Sigmoid colon (tissue), 7 donors: ENCODE data around the gene MRPL46. TPM values are rescaled to one million over a fixed set of nuclear protein-coding genes. Genes with fewer than 3 reads are reported as not detected.

Experiments
- DNase-seq: peaks from one replicate; pipeline ENCODE4 v3.0.0-alpha.2; 2019
- H3K27ac ChIP-seq, 4 donors: fragments of 200-600 bp; sonication (generic); one replicate each; pipeline ENCODE4 v1.5.1; 2016 to 2019; ENCODE audit warnings: mild to moderate bottlenecking in 1 of 4
- H3K27me3 ChIP-seq, 3 donors: fragments of 200-600 bp; sonication (generic); one replicate each; pipeline ENCODE4 v1.5.1; 2019; ENCODE audit warnings: mild to moderate bottlenecking in 1 of 3
- H3K36me3 ChIP-seq, 4 donors: fragments of 200-600 bp; sonication (generic); one replicate each; pipeline ENCODE4 v1.5.1; 2016 to 2019
- H3K4me1 ChIP-seq, 4 donors: fragments of 200-600 bp; sonication (generic); one replicate each; pipeline ENCODE4 v1.5.1; 2017 to 2019
- H3K4me3 ChIP-seq, 4 donors: fragments of 200-600 bp; sonication (generic); one replicate each; pipeline ENCODE4 v1.5.1; 2017 to 2019; ENCODE audit warnings: mild to moderate bottlenecking in 2 of 4, moderate library complexity in 1 of 4
- H3K9me3 ChIP-seq, 4 donors: fragments of 200-600 bp in 3 of 4; sonication (generic) in 3 of 4; one replicate each; pipeline versions ENCODE4 v1.5.1 to v1.6.1; 2013 to 2019
- CTCF ChIP-seq, 4 experiments: fragments of 450-650 bp in 3 of 4; fragments of 200-600 bp in 1 of 4; IDR thresholded peaks; one replicate each; pipeline ENCODE4 v1.5.1; 2016 to 2019; ENCODE audit warnings: antibody characterized with exemption in 4 of 4, mild to moderate bottlenecking in 3 of 4, moderate library complexity in 2 of 4
- EP300 ChIP-seq, 4 donors: sonication (generic); formaldehyde crosslinking; IDR thresholded peaks; one replicate each; pipeline ENCODE4 v1.6.1; 2017; ENCODE audit warnings: antibody characterized with exemption in 4 of 4
- POLR2A ChIP-seq, 2 donors: fragments of 450-650 bp; IDR thresholded peaks; one replicate each; pipeline ENCODE4 v1.6.1; 2016; ENCODE audit warnings: antibody characterized with exemption in 2 of 2, mild to moderate bottlenecking in 2 of 2, moderate library complexity in 2 of 2
- POLR2AphosphoS5 ChIP-seq, 4 donors: sonication (generic); formaldehyde crosslinking; IDR thresholded peaks; one replicate each; pipeline ENCODE4 v1.6.1; 2017; ENCODE audit warnings: antibody characterized with exemption in 4 of 4
- WGBS, 2 donors: extraction: QIAGEN DNeasy Blood & Tissue Kit; methylation state at CpG; one replicate each; pipeline ENCODE4 v1.1.7; 2013; 5-methylcytosine and 5-hydroxymethylcytosine counted together
- intact Hi-C: fragments of 100-400 bp; cut with DNase I; formaldehyde crosslinking; loops from one replicate; pipeline ENCODE4 v1.15.1; 2023
- polyA plus RNA-seq, 3 donors: library from polyadenylated mRNA; stranded (reverse); fragments of 200-250 nt; gene quantifications; one replicate each; pipeline ENCODE4 v1.2.3, GENCODE V29; 2013
- total RNA-seq, 4 donors: library from RNA; depleted of rRNA; stranded (reverse); fragments of >200 nt; gene quantifications; one replicate each; pipeline ENCODE4 v1.1.0, GENCODE V29; 2016
- donor health status: healthy with polysubstance abuse.
- donor health status: Bipolar disorder and iron deficiency.
- donor health status: healthy.

MRPL46 gene
- total and polyA plus RNA-seq, 7 donors: 15.9 to 53.6 (median 45.8) TPM

GRCh38 chr15:88449581-88449980, 17.6 kb downstream of the MRPL46 start:
- intact Hi-C loops: no loop called here
- 86 to 89% methylated on average over 8 of the region's 8 CpGs for WGBS, 2 donors
- Histone ChIP-seq H3K27ac (no peak overlapping the region), H3K27me3 (no peaks in the 10 kb centered on the region), H3K4me3 (no peak overlapping the region), H3K4me1 (peaks cover 0 to 7% (median 5%) of the 10 kb centered on the region in 4 donors), H3K9me3 (no peaks in the 10 kb centered on the region), H3K36me3 (no peaks in the 10 kb centered on the region)
- no peak for DNase-seq
- TF ChIP-seq CTCF (IDR thresholded peaks at IDR 0.05) (no peak), POLR2AphosphoS5 (IDR thresholded peaks at IDR 0.05) (no peak), POLR2A (IDR thresholded peaks at IDR 0.05) (no peak), EP300 (IDR thresholded peaks at IDR 0.05) (no peak)

- no peak for DNase-seq
- Histone ChIP-seq H3K4me3 (no peak overlapping the region), H3K4me1 (peaks cover 0 to 4% (median under 1%) of the 10 kb centered on the region in 4 donors), H3K27me3 (no peaks in the 10 kb centered on the region), H3K36me3 (no peaks in the 10 kb centered on the region), H3K27ac (no peak overlapping the region), H3K9me3 (no peaks in the 10 kb centered on the region)
- TF ChIP-seq POLR2A (IDR thresholded peaks at IDR 0.05) (no peak), EP300 (IDR thresholded peaks at IDR 0.05) (no peak), POLR2AphosphoS5 (IDR thresholded peaks at IDR 0.05) (no peak), CTCF (IDR thresholded peaks at IDR 0.05) (no peak)
- WGBS, 2 donors: 81 to 85% methylated on average over 5 of the region's 5 CpGs
- intact Hi-C loops: no loop called here
Measured at GRCh38 chr15:88448991-88449461, 18.2 kb downstream of the MRPL46 start.

- 80 to 93% methylated on average over 1 of the region's 1 CpG for whole genome bisulfite sequencing, 2 donors
Measured at GRCh38 chr15:88447741-88448140, 19.4 kb downstream of the MRPL46 start.

GRCh38 chr15:88447206-88447605, 20.0 kb downstream of the MRPL46 start:
- TF ChIP-seq EP300 (IDR thresholded peaks at IDR 0.05): no peak
- no peak for DNase-seq
- peaks cover 0 to 6% (median 0%) of the 10 kb centered on the region in 4 donors for H3K9me3 ChIP-seq
- no peaks in the 10 kb centered on the region for H3K36me3 ChIP-seq
- no peak overlapping the region for H3K4me3 ChIP-seq
- H3K27ac ChIP-seq: no peak overlapping the region
- H3K27me3 ChIP-seq: no peaks in the 10 kb centered on the region
- intact Hi-C loops: no loop called here
- peaks cover 0 to 4% (median 0%) of the 10 kb centered on the region in 4 donors for H3K4me1 ChIP-seq
- WGBS, 2 donors: 66 to 70% methylated on average over 1 of the region's 1 CpG

More at GRCh38 chr15:88447741-88448140, 19.4 kb downstream of the MRPL46 start:
- TF ChIP-seq POLR2AphosphoS5 (IDR thresholded peaks at IDR 0.05): no peak
- no peak for TF ChIP-seq EP300 (IDR thresholded peaks at IDR 0.05)
- H3K4me3 ChIP-seq: no peak overlapping the region
- DNase-seq: no peak
- intact Hi-C loops: no loop called here
- no peaks in the 10 kb centered on the region for H3K27me3 ChIP-seq
- no peak overlapping the region for H3K27ac ChIP-seq
- no peaks in the 10 kb centered on the region for H3K36me3 ChIP-seq
- peaks cover 0 to 4% (median 0%) of the 10 kb centered on the region in 4 donors for H3K4me1 ChIP-seq
- peaks cover 0 to 6% (median 0%) of the 10 kb centered on the region in 4 donors for H3K9me3 ChIP-seq

GRCh38 chr15:88441076-88441730, 26.0 kb downstream of the MRPL46 start:
- peaks cover 0 to 6% (median 0%) of the 10 kb centered on the region in 4 donors for H3K9me3 ChIP-seq
- peaks cover 0 to 20% (median 0%) of the 10 kb centered on the region in 3 donors for H3K27me3 ChIP-seq
- 71 to 83% methylated on average over 2 of the region's 2 CpGs for WGBS, 2 donors
- H3K27ac ChIP-seq: no peak overlapping the region
- H3K4me1 ChIP-seq: no peaks in the 10 kb centered on the region
- no peak for DNase-seq
- H3K4me3 ChIP-seq: no peak overlapping the region
- TF ChIP-seq CTCF (IDR thresholded peaks at IDR 0.05) (no peak), POLR2AphosphoS5 (IDR thresholded peaks at IDR 0.05) (no peak), EP300 (IDR thresholded peaks at IDR 0.05) (no peak), POLR2A (IDR thresholded peaks at IDR 0.05) (no peak)
- intact Hi-C loops: no loop called here
- H3K36me3 ChIP-seq: no peaks in the 10 kb centered on the region
